A549 (cell line): ENCODE measurements around the gene CBLN4. TPM values are rescaled to one million over a fixed set of nuclear protein-coding genes. Genes with fewer than 3 reads are reported as not detected.

Experiments used
- ATAC-seq, 2 experiments: fragments of 200-7000 bp in 1 of 2; fragments of >200 bp in 1 of 2; cut with Nextera tagmentation in 1 of 2; cut with Tn5 transposase in 1 of 2; 3 replicates each; pipeline versions ENCODE4 v1.8.0 to v1.9.1; 2018 to 2020; ENCODE audit warnings: mild to moderate bottlenecking in 1 of 2, moderate library complexity in 1 of 2
- CTCF ChIA-PET: fragments of 300-600 bp; sonication (Branson Sonifier 250); formaldehyde crosslinking; extraction: SDS; loops from one replicate; lab custom pipeline; 2021; ENCODE audit warnings: antibody characterized with exemption, inconsistent platforms; lab: Yijun Ruan, JAX
- POLR2A ChIA-PET: fragments of 350-600 bp; formaldehyde crosslinking; extraction: SDS; loops from one replicate; lab custom pipeline; 2021; ENCODE audit warnings: antibody characterized with exemption, inconsistent platforms; lab: Yijun Ruan, JAX
- DNase-seq, 2 experiments: peaks; one replicate each; pipeline versions ENCODE4 v3.0.0 to v3.0.0-alpha.2; 2011 to 2016; ENCODE audit warnings: low read depth in 1 of 2, low spot score in 1 of 2
- FAIRE-seq: peaks from 2 replicates; lab custom pipeline; 2011; peaks lifted over from hg19 to GRCh38; lab: Jason Lieb, UNC
- H3K27ac ChIP-seq, 2 experiments: fragments of >200 bp; sonication (Bioruptor Twin); formaldehyde crosslinking; 3 replicates each; pipeline ENCODE4 v1.5.1; 2016 to 2017
- H3K4me1 ChIP-seq: fragments of >200 bp; sonication (Bioruptor Twin); formaldehyde crosslinking; 3 replicates; pipeline ENCODE4 v1.6.1; 2016
- H3K4me2 ChIP-seq: fragments of >200 bp; sonication (Bioruptor Twin); formaldehyde crosslinking; 3 replicates; pipeline ENCODE4 v1.6.1; 2016
- H3K4me3 ChIP-seq: fragments of >200 bp; sonication (Bioruptor Twin); formaldehyde crosslinking; 3 replicates; pipeline ENCODE4 v1.5.1; 2016
- H3K9me3 ChIP-seq: fragments of >200 bp; sonication (Bioruptor Twin); formaldehyde crosslinking; 3 replicates; pipeline ENCODE4 v1.6.1; 2016
- ATOH8 ChIP-seq: fragments of 250-450 bp; sonication (Bioruptor Pico); IDR thresholded peaks from 2 replicates; pipeline ENCODE4 v1.5.0; 2020; ENCODE audit warnings: low read depth, mild to moderate bottlenecking, moderate library complexity
- CBX8 ChIP-seq: fragments of 200-600 bp; sonication (generic); IDR thresholded peaks from 2 replicates; pipeline ENCODE4 v1.6.1; 2016
- CEBPB ChIP-seq, 2 experiments: fragments of >200 bp in 1 of 2; sonication (Bioruptor Twin) in 1 of 2; formaldehyde crosslinking in 1 of 2; IDR thresholded peaks; 2 replicates each; pipeline ENCODE4 v1.6.1; 2012 to 2016
- CHD4 ChIP-seq: fragments of 200-600 bp; sonication (generic); IDR thresholded peaks from 2 replicates; pipeline ENCODE4 v1.6.1; 2016; ENCODE audit warnings: antibody characterized with exemption, mild to moderate bottlenecking, borderline replicate concordance
- EHF ChIP-seq: fragments of 250-450 bp; sonication (Bioruptor Pico); IDR thresholded peaks from 2 replicates; pipeline ENCODE4 v1.5.0; 2020; ENCODE audit warnings: mild to moderate bottlenecking
- EP300 ChIP-seq, 2 experiments: fragments of >200 bp; sonication (Bioruptor Twin); formaldehyde crosslinking; IDR thresholded peaks; 2 replicates in 1 of 2; 3 replicates in 1 of 2; pipeline ENCODE4 v1.6.1; 2016 to 2017
- FOSL2 ChIP-seq, 2 experiments: fragments of 450-650 bp in 1 of 2; fragments of >200 bp in 1 of 2; sonication (Bioruptor Twin) in 1 of 2; formaldehyde crosslinking; IDR thresholded peaks; 2 replicates each; pipeline versions ENCODE4 v1.5.0 to v1.6.1; 2016 to 2020; ENCODE audit warnings: mild to moderate bottlenecking in 1 of 2, moderate library complexity in 1 of 2
- HOXB5 ChIP-seq: fragments of 250-450 bp; sonication (Bioruptor Pico); IDR thresholded peaks from 2 replicates; pipeline ENCODE4 v1.5.0; 2020; ENCODE audit warnings: mild to moderate bottlenecking, moderate library complexity
- MAFK ChIP-seq: fragments of 450-650 bp; IDR thresholded peaks from 2 replicates; pipeline ENCODE4 v1.6.1; 2014; ENCODE audit not compliant: partially characterized antibody
- MAX ChIP-seq: IDR thresholded peaks from 2 replicates; pipeline ENCODE4 v1.6.1; 2012
- NFE2L2 ChIP-seq: fragments of 150-350 bp; conservative IDR thresholded peaks from 2 replicates; pipeline ENCODE4 v1.6.1; 2014; ENCODE audit warnings: low read length
- NR3C1 ChIP-seq: fragments of >200 bp; sonication (Bioruptor Twin); formaldehyde crosslinking; IDR thresholded peaks from 3 replicates; pipeline ENCODE4 v1.6.1; 2017
- PHF8 ChIP-seq: fragments of 200-600 bp; sonication (generic); IDR thresholded peaks from 2 replicates; pipeline ENCODE4 v1.6.1; 2016; ENCODE audit warnings: low read depth, mild to moderate bottlenecking, antibody characterized with exemption, moderate library complexity, borderline replicate concordance
- POLR2AphosphoS2 ChIP-seq: conservative IDR thresholded peaks from 2 replicates; pipeline ENCODE4 v1.6.1; 2012; ENCODE audit warnings: low read length, improper control_type of control experiment, inconsistent platforms
- RARB ChIP-seq: fragments of 250-450 bp; sonication (Bioruptor Pico); IDR thresholded peaks from 2 replicates; pipeline ENCODE4 v1.8.0; 2021; ENCODE audit warnings: mild to moderate bottlenecking, moderate library complexity
- REST ChIP-seq: fragments of 200-600 bp; sonication (generic); IDR thresholded peaks from 2 replicates; pipeline ENCODE4 v1.6.1; 2016; ENCODE audit warnings: antibody characterized with exemption, mild to moderate bottlenecking, moderate library complexity
- RFX5 ChIP-seq: fragments of 450-650 bp; IDR thresholded peaks from 2 replicates; pipeline ENCODE4 v1.7.1; 2014; ENCODE audit warnings: antibody characterized with exemption, mild to moderate bottlenecking, moderate library complexity
- ZNF302 ChIP-seq: fragments of 250-450 bp; sonication (Bioruptor Pico); IDR thresholded peaks from 2 replicates; pipeline ENCODE4 v1.9.0; 2021; ENCODE audit warnings: inconsistent platforms, mild to moderate bottlenecking, moderate library complexity
- WGBS: methylation state at CpG from one replicate; pipeline ENCODE4 v1.1.6; 2017; ENCODE audit errors: missing lambda C conversion rate; 5-methylcytosine and 5-hydroxymethylcytosine counted together
- polyA plus RNA-seq, 4 experiments: library from polyadenylated mRNA; depleted of rRNA in 3 of 4; stranded (reverse); fragments of >200 nt; fragmentation: RNase III in 1 of 4; extraction: RNeasy Plus Mini Kit Qiagen cat#74134 plus additional on column Dnase treatment in 1 of 4; gene quantifications; 2 replicates in 3 of 4; 3 replicates in 1 of 4; pipeline ENCODE4 v1.2.3, GENCODE V29; 2011 to 2017

CBLN4 gene
- polyA plus RNA-seq, 2 of the 4 experiments (the other 2 are of a cell fraction): not detected

GRCh38 chr20:56018716-56019115, 13.4 kb upstream of the CBLN4 start:
- H3K27ac ChIP-seq: no peak overlapping the region
- WGBS: 0% methylated on average over 2 of the region's 2 CpGs
- CTCF ChIA-PET: no interaction called here
- no peak for TF ChIP-seq HOXB5 (CRISPR knock-in tag)
- TF ChIP-seq, all 56 proteins: peak for 0
- no peaks in the 10 kb centered on the region for H3K4me1 ChIP-seq
- FAIRE-seq (no peak), ATAC-seq (no peak), DNase-seq (no peak)
- no peak overlapping the region for H3K4me2 ChIP-seq
- no peaks in the 10 kb centered on the region; the same call in 2 of the 3 replicates for H3K9me3 ChIP-seq
- H3K4me3 ChIP-seq: no peak overlapping the region
- POLR2A ChIA-PET: no interaction called here

GRCh38 chr20:56018194-56018593, 12.9 kb upstream of the CBLN4 start:
- H3K9me3 ChIP-seq: no peaks in the 10 kb centered on the region; the same call in 2 of the 3 replicates
- no peak overlapping the region for H3K4me2 ChIP-seq
- no peak for ATAC-seq
- H3K27ac ChIP-seq: no peak overlapping the region
- CTCF ChIA-PET: no interaction called here
- POLR2A ChIA-PET: no interaction called here
- H3K4me3 ChIP-seq: no peak overlapping the region
- H3K4me1 ChIP-seq: no peaks in the 10 kb centered on the region
- no peak for FAIRE-seq
- DNase-seq: no peak
- 4% methylated on average over 3 of the region's 3 CpGs for WGBS
- no peak for TF ChIP-seq REST
- TF ChIP-seq RFX5: no peak
- TF ChIP-seq EHF: no peak
- no peak for TF ChIP-seq ZNF302 (CRISPR knock-in tag)
- no peak for TF ChIP-seq MAX
- TF ChIP-seq FOSL2 (IDR thresholded peaks at IDR 0.05): no peak
- no peak for TF ChIP-seq FOSL2 (CRISPR knock-in tag; IDR thresholded peaks at IDR 0.05)
- TF ChIP-seq RARB: no peak
- TF ChIP-seq ATOH8 (CRISPR knock-in tag): no peak
- TF ChIP-seq CBX8: no peak
- TF ChIP-seq POLR2AphosphoS2: no peak
- no peak for TF ChIP-seq MAFK
- no peak for TF ChIP-seq PHF8
- TF ChIP-seq NR3C1: no peak
- TF ChIP-seq HOXB5 (CRISPR knock-in tag): no peak
- TF ChIP-seq NFE2L2: no peak
- TF ChIP-seq EP300 (IDR thresholded peaks at IDR 0.05): no peak
- no peak for TF ChIP-seq CEBPB (IDR thresholded peaks at IDR 0.05)

- no peak for TF ChIP-seq CHD4
- TF ChIP-seq, all 56 proteins: peak for 0
- Histone ChIP-seq H3K9me3 (no peaks in the 10 kb centered on the region; the same call in 2 of the 3 replicates), H3K4me1 (no peaks in the 10 kb centered on the region), H3K27ac (no peak overlapping the region), H3K4me2 (no peak overlapping the region), H3K4me3 (no peak overlapping the region)
- ATAC-seq (no peak), FAIRE-seq (no peak), DNase-seq (no peak)
- CTCF ChIA-PET: no interaction called here
- WGBS: 0% methylated on average over 2 of the region's 2 CpGs
- POLR2A ChIA-PET: no interaction called here
Measured at GRCh38 chr20:56017560-56017959, 12.2 kb upstream of the CBLN4 start.
